ENCODE results near the gene OR56A4.

The OR56A4 gene

GRCh38 chr11:6006846-6007245 lies at the start of gene OR56A4:
Gene OR56A4, minus strand, starts transcription at chr11:6006946. Its CDS starts 3,954 bp downstream, at chr11:6002992.
- DNase-seq (ENCODE audit: low read depth in 1 of 2, low spot score in 1 of 2) = no peak

GRCh38 chr11:6055569-6055968 lies 48.8 kb upstream of the OR56A4 start:
- no peak for DNase-seq (ENCODE audit: low read depth in 1 of 2, low spot score in 1 of 2)

GRCh38 chr11:6052374-6052773 lies 45.6 kb upstream of the OR56A4 start:
- no peak for DNase-seq (ENCODE audit: low read depth in 1 of 2, low spot score in 1 of 2)

GRCh38 chr11:6040874-6041273 lies 34.1 kb upstream of the OR56A4 start:
- no peak for DNase-seq (ENCODE audit: low read depth in 1 of 2, low spot score in 1 of 2)

- no peak for DNase-seq (ENCODE audit: low read depth in 1 of 2, low spot score in 1 of 2)
Measured at GRCh38 chr11:6030708-6031405, 24.1 kb upstream of the OR56A4 start, which contains the start of gene OR56A1. Gene OR56A1, minus strand, starts transcription at chr11:6030758. Its CDS starts 3,066 bp downstream, at chr11:6027692.

- no peak for DNase-seq (ENCODE audit: low read depth in 1 of 2, low spot score in 1 of 2)
Measured at GRCh38 chr11:6027501-6027900, 20.8 kb upstream of the OR56A4 start.

- no peak for DNase-seq (ENCODE audit: low read depth in 1 of 2, low spot score in 1 of 2)
Measured at GRCh38 chr11:6025056-6025455, 18.3 kb upstream of the OR56A4 start.

GRCh38 chr11:6022956-6023355 lies 16.2 kb upstream of the OR56A4 start:
- DNase-seq (ENCODE audit: low read depth in 1 of 2, low spot score in 1 of 2) = no peak

GRCh38 chr11:6013042-6013441 lies 6.3 kb upstream of the OR56A4 start:
- DNase-seq (ENCODE audit: low read depth in 1 of 2, low spot score in 1 of 2) = no peak

GRCh38 chr11:6012035-6012668 lies 5.4 kb upstream of the OR56A4 start:
- DNase-seq (ENCODE audit: low read depth in 1 of 2, low spot score in 1 of 2) = no peak

GRCh38 chr11:6006395-6006794 lies 351 bp downstream of the OR56A4 start:
- DNase-seq (ENCODE audit: low read depth in 1 of 2, low spot score in 1 of 2) = no peak

- no peak for DNase-seq (ENCODE audit: low read depth in 1 of 2, low spot score in 1 of 2)
Measured at GRCh38 chr11:6002202-6002699, 4.5 kb downstream of the OR56A4 start.

- DNase-seq (ENCODE audit: low read depth in 1 of 2, low spot score in 1 of 2) = no peak
Measured at GRCh38 chr11:5994791-5995190, 12.0 kb downstream of the OR56A4 start.

- DNase-seq (ENCODE audit: low read depth in 1 of 2, low spot score in 1 of 2) = no peak
Measured at GRCh38 chr11:5992604-5993251, 14.0 kb downstream of the OR56A4 start.

- no peak for DNase-seq (ENCODE audit: low read depth in 1 of 2, low spot score in 1 of 2)
Measured at GRCh38 chr11:5992150-5992549, 14.6 kb downstream of the OR56A4 start.

GRCh38 chr11:5989203-5989602 lies 17.5 kb downstream of the OR56A4 start:
- no peak for DNase-seq (ENCODE audit: low read depth in 1 of 2, low spot score in 1 of 2)

- no peak for DNase-seq (ENCODE audit: low read depth in 1 of 2, low spot score in 1 of 2)
Measured at GRCh38 chr11:5986885-5987284, 19.9 kb downstream of the OR56A4 start, which contains the start of gene OR52L1. Gene OR52L1, minus strand, starts transcription at chr11:5986985. Its CDS starts 55 bp downstream, at chr11:5986930.

- DNase-seq (ENCODE audit: low read depth in 1 of 2, low spot score in 1 of 2) = no peak
Measured at GRCh38 chr11:5983443-5983842, 23.3 kb downstream of the OR56A4 start.

GRCh38 chr11:5973530-5973929 lies 33.2 kb downstream of the OR56A4 start:
- DNase-seq (ENCODE audit: low read depth in 1 of 2, low spot score in 1 of 2) = no peak

- no peak for DNase-seq (ENCODE audit: low read depth in 1 of 2, low spot score in 1 of 2)
Measured at GRCh38 chr11:5968394-5968793, 38.4 kb downstream of the OR56A4 start, which contains the start of gene OR56A5. Gene OR56A5, minus strand, starts transcription at chr11:5968494. Its CDS starts 0 bp downstream, at chr11:5968494.

GRCh38 chr11:5967708-5968107 lies 39.0 kb downstream of the OR56A4 start:
- no peak for DNase-seq (ENCODE audit: low read depth in 1 of 2, low spot score in 1 of 2)

GRCh38 chr11:5966958-5967357 lies 39.8 kb downstream of the OR56A4 start:
- DNase-seq (ENCODE audit: low read depth in 1 of 2, low spot score in 1 of 2) = no peak
